GM19395 (cell line): ENCODE data around the gene PHYHD1.

Source experiments
- ATAC-seq: cut with Tn5 transposase; IDR thresholded peaks from one replicate; pipeline ENCODE4 v1.9.1; 2021; ENCODE audit warnings: mild to moderate bottlenecking, moderate library complexity; ENCODE audit not compliant: unreplicated experiment

The PHYHD1 gene

GRCh38 chr9:128920381-128921058 is at the start of gene PHYHD1:
Gene PHYHD1, plus strand, starts transcription at chr9:128920982. Its CDS starts 1,342 bp downstream, at chr9:128922324.
- no peak for ATAC-seq

- no peak for ATAC-seq
Observed at GRCh38 chr9:128877852-128878251, 42.9 kb upstream of the PHYHD1 start.

- ATAC-seq: peak; percentile 88
Observed at GRCh38 chr9:128881884-128882676, 38.7 kb upstream of the PHYHD1 start, which contains the start of the genes KYAT1 and LRRC8A. Gene KYAT1, minus strand, starts transcription at chr9:128881950. Its CDS starts 36,545 bp downstream, at chr9:128845405. Gene LRRC8A, plus strand, starts transcription at chr9:128882133. Its CDS starts 25,032 bp downstream, at chr9:128907165.

- no peak for ATAC-seq
Observed at GRCh38 chr9:128882677-128883603, 37.8 kb upstream of the PHYHD1 start.

- ATAC-seq: no peak
Observed at GRCh38 chr9:128884164-128884563, 36.6 kb upstream of the PHYHD1 start.

- ATAC-seq: no peak
Observed at GRCh38 chr9:128885376-128885775, 35.4 kb upstream of the PHYHD1 start.

GRCh38 chr9:128885798-128886197 is 35.0 kb upstream of the PHYHD1 start:
- no peak for ATAC-seq

- ATAC-seq: no peak
Observed at GRCh38 chr9:128886211-128886891, 34.4 kb upstream of the PHYHD1 start.

- no peak for ATAC-seq
Observed at GRCh38 chr9:128887049-128887448, 33.7 kb upstream of the PHYHD1 start.

- ATAC-seq: no peak
Observed at GRCh38 chr9:128887914-128888350, 32.9 kb upstream of the PHYHD1 start.

GRCh38 chr9:128891321-128892220 is 29.2 kb upstream of the PHYHD1 start:
- no peak for ATAC-seq

- no peak for ATAC-seq
Observed at GRCh38 chr9:128892221-128892921, 28.4 kb upstream of the PHYHD1 start.

- ATAC-seq: no peak
Observed at GRCh38 chr9:128893354-128893753, 27.4 kb upstream of the PHYHD1 start.

GRCh38 chr9:128894764-128895163 is 26.0 kb upstream of the PHYHD1 start:
- no peak for ATAC-seq

GRCh38 chr9:128895556-128895955 is 25.2 kb upstream of the PHYHD1 start:
- ATAC-seq: no peak

GRCh38 chr9:128898382-128898781 is 22.4 kb upstream of the PHYHD1 start:
- no peak for ATAC-seq

GRCh38 chr9:128898845-128899565 is 21.8 kb upstream of the PHYHD1 start:
- no peak for ATAC-seq
